Fibroblast of lung (primary cell): ENCODE results near the gene TIMP1. TPM values are rescaled to one million over a fixed set of nuclear protein-coding genes. Genes with fewer than 3 reads are reported as not detected.

Experiments
- DNase-seq, 2 donors: peaks; one replicate each; pipeline versions ENCODE4 v3.0.0 to v3.0.0-alpha.2; 2010; ENCODE audit warnings: low read depth in 2 of 2
- H2AFZ ChIP-seq: 2 replicates; pipeline ENCODE4 v1.5.1; 2012; ENCODE audit warnings: low read length, control low read depth, inconsistent platforms
- H3K27ac ChIP-seq: 2 replicates; pipeline ENCODE4 v1.5.1; 2011; ENCODE audit warnings: low read length, control low read depth; ENCODE audit not compliant: insufficient read depth
- H3K27me3 ChIP-seq: 2 replicates; pipeline ENCODE4 v1.5.1; 2011; ENCODE audit warnings: mild to moderate bottlenecking, low read length; ENCODE audit not compliant: control insufficient read depth, insufficient read depth
- H3K36me3 ChIP-seq: 2 replicates; pipeline ENCODE4 v1.5.1; 2011; ENCODE audit warnings: low read length; ENCODE audit not compliant: control insufficient read depth, insufficient read depth
- H3K4me1 ChIP-seq: 2 replicates; pipeline ENCODE4 v1.5.1; 2011; ENCODE audit warnings: low read length; ENCODE audit not compliant: control insufficient read depth, insufficient read depth; ENCODE audit errors: extremely low read depth
- H3K4me2 ChIP-seq: 2 replicates; pipeline ENCODE4 v1.5.1; 2011; ENCODE audit warnings: low read length, control low read depth; ENCODE audit not compliant: insufficient read depth; ENCODE audit errors: extremely low read depth
- H3K4me3 ChIP-seq, 4 experiments: fragments of 200-600 bp in 1 of 4; sonication (generic) in 1 of 4; replicated peaks in 1 of 4; 2 replicates each; pipeline ENCODE4 v1.5.1; 2011 to 2016; ENCODE audit warnings: low read length in 4 of 4, low read depth in 3 of 4, mild to moderate bottlenecking in 3 of 4, control low read depth in 2 of 4, inconsistent platforms in 1 of 4, mixed read lengths in 1 of 4; ENCODE audit not compliant: insufficient read depth in 1 of 4; ENCODE audit errors: control extremely low read depth in 1 of 4
- H3K79me2 ChIP-seq: 2 replicates; pipeline ENCODE4 v1.5.1; 2012; ENCODE audit warnings: mild to moderate bottlenecking, low read length, inconsistent platforms; ENCODE audit not compliant: control insufficient read depth, insufficient read depth
- H3K9ac ChIP-seq: 2 replicates; pipeline ENCODE4 v1.5.1; 2011; ENCODE audit warnings: mild to moderate bottlenecking, low read length, control low read depth; ENCODE audit not compliant: insufficient read depth
- H3K9me3 ChIP-seq: 2 replicates; pipeline ENCODE4 v1.5.1; 2012; ENCODE audit warnings: low read depth, low read length; ENCODE audit not compliant: control insufficient read depth, insufficient read depth
- H4K20me1 ChIP-seq: 2 replicates; pipeline ENCODE4 v1.5.1; 2011; ENCODE audit warnings: low read length; ENCODE audit not compliant: control insufficient read depth, insufficient read depth; ENCODE audit errors: extremely low read depth
- EZH2 ChIP-seq: IDR thresholded peaks from 2 replicates; pipeline ENCODE4 v1.5.1; 2012; ENCODE audit warnings: low read length, control low read depth, mild to moderate bottlenecking; ENCODE audit errors: missing control alignments
- polyA plus RNA-seq, 2 donors: library from polyadenylated mRNA; depleted of rRNA in 1 of 2; stranded (reverse) in 1 of 2; unstranded in 1 of 2; fragments of >200 nt; gene quantifications; 2 replicates each; pipeline ENCODE4 v1.2.1, GENCODE V29; 2011 to 2012; ENCODE audit warnings: missing spikeins in 1 of 2
- total RNA-seq: library from RNA; depleted of rRNA; stranded (reverse); fragments of >200 nt; gene quantifications from 2 replicates; pipeline ENCODE4 v1.2.1, GENCODE V29; 2014
- TF ChIP-seq, protein P1 (sequence below), 2 donors: IDR thresholded peaks in 1 of 2; conservative IDR thresholded peaks in 1 of 2; 1 replicate in 1 of 2; 2 replicates in 1 of 2; pipeline ENCODE4 v1.5.1; 2011 to 2012; ENCODE audit warnings: low read length in 2 of 2, control low read depth in 1 of 2, inconsistent platforms in 1 of 2, low read depth in 1 of 2, mild to moderate bottlenecking in 1 of 2

Gene TIMP1
- total and polyA plus RNA-seq, 2 donors (not counting 1 experiment from before 2014, with no cell fraction given): 845 to 1,117 TPM

DNA sequence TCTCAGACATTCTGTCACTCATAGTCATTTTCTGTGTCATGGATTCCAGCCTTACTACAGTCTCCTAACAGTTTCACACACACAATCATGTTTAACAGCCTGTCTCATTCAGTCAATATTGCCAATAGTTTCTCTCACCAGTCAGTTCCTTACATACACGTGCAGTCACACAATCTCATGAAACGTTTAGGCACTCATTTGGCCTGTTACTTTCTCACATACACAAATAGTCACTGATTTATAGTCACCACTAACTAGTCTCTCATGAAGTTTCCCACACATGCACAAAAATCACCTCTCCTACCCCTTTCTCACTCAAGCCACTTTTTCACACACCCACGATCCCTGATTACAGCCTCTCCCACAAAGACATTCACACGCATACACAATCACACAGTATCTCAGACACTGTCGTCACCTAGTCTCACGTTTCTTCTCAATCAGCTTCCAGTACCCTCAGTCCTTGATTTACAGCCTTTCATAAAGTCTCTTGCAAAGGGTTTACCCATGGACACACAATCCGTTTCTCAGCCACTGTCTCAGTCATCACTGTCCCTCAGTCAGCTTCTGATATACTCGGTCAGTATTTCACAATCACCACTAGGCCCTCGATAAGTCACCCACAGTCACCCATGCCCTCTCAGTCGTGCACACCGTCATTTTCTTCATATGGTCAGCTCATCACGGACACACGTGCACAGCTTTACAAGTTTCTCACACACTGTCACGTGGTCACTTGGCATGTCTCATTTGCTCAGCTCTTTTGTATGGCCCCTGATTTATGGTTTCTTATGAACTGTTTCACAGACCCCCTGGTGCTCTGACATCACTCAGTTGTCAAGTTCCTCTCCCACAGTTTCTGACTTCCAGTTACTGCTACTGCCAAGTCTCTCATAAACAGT lies 51.7 kb downstream of the TIMP1 start:
- Histone ChIP-seq H3K27me3 (no peaks in the 10 kb centered on the region), H3K36me3 (peaks cover 6% of the 10 kb centered on the region), H3K4me3 (no peak overlapping the region), H3K9me3 (no peaks in the 10 kb centered on the region), H3K9ac (no peak overlapping the region), H4K20me1 (no peaks in the 10 kb centered on the region), H2AFZ (no peak overlapping the region), H3K27ac (no peak overlapping the region), H3K4me2 (no peak overlapping the region), H3K79me2 (no peaks in the 10 kb centered on the region), H3K4me1 (no peaks in the 10 kb centered on the region)
- TF ChIP-seq EZH2: no peak
- TF ChIP-seq, protein P1, sequence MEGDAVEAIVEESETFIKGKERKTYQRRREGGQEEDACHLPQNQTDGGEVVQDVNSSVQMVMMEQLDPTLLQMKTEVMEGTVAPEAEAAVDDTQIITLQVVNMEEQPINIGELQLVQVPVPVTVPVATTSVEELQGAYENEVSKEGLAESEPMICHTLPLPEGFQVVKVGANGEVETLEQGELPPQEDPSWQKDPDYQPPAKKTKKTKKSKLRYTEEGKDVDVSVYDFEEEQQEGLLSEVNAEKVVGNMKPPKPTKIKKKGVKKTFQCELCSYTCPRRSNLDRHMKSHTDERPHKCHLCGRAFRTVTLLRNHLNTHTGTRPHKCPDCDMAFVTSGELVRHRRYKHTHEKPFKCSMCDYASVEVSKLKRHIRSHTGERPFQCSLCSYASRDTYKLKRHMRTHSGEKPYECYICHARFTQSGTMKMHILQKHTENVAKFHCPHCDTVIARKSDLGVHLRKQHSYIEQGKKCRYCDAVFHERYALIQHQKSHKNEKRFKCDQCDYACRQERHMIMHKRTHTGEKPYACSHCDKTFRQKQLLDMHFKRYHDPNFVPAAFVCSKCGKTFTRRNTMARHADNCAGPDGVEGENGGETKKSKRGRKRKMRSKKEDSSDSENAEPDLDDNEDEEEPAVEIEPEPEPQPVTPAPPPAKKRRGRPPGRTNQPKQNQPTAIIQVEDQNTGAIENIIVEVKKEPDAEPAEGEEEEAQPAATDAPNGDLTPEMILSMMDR (conservative IDR thresholded peaks at IDR 0.05 in 1 of 2, IDR thresholded peaks at IDR 0.05 in 1 of 2; ENCODE audit: low read depth in 1 of 2, low read length in 2 of 2): no peak
- DNase-seq: peak; percentile 7 to 40

GRCh38 chrX:47634871-47635575 lies 52.8 kb downstream of the TIMP1 start:
- H3K4me3 ChIP-seq: no peak overlapping the region
- H3K79me2 ChIP-seq: no peaks in the 10 kb centered on the region
- no peak overlapping the region for H3K27ac ChIP-seq
- no peaks in the 10 kb centered on the region for H3K9me3 ChIP-seq
- H3K4me2 ChIP-seq: no peak overlapping the region
- TF ChIP-seq, protein P1 (conservative IDR thresholded peaks at IDR 0.05 in 1 of 2, IDR thresholded peaks at IDR 0.05 in 1 of 2; ENCODE audit: low read depth in 1 of 2, low read length in 2 of 2): no peak
- H3K36me3 ChIP-seq: peaks cover 7% of the 10 kb centered on the region
- no peak for DNase-seq
- H3K27me3 ChIP-seq: no peaks in the 10 kb centered on the region
- H4K20me1 ChIP-seq: no peaks in the 10 kb centered on the region
- H2AFZ ChIP-seq: no peak overlapping the region
- H3K4me1 ChIP-seq: no peaks in the 10 kb centered on the region
- no peak overlapping the region for H3K9ac ChIP-seq

Other genes starting within 250 kb of the TIMP1 start
- gene ZNF157, start 211.9 kb upstream of the TIMP1 start, total RNA-seq: 0.17 and 0.26 TPM in 2 replicates
- 0.02 TPM in 1 of 2 replicates, not detected in the other for gene ZNF157, start 211.9 kb upstream of the TIMP1 start, polyA plus RNA-seq
- 5.3 and 5.4 TPM in 2 replicates for gene ZNF41, start 99.2 kb upstream of the TIMP1 start, total RNA-seq
- 5.2 and 6.6 TPM in 2 replicates for gene ZNF41, start 99.2 kb upstream of the TIMP1 start, polyA plus RNA-seq
- 10.3 and 14.4 TPM in 2 replicates for gene ARAF, start 21.2 kb upstream of the TIMP1 start, total RNA-seq
- gene ARAF, start 21.2 kb upstream of the TIMP1 start, polyA plus RNA-seq: 40.9 and 48.8 TPM in 2 replicates
- gene SYN1, start 37.4 kb downstream of the TIMP1 start, total RNA-seq: under 0.01 and 0.17 TPM in 2 replicates
- 0.56 and 1.4 TPM in 2 replicates for gene SYN1, start 37.4 kb downstream of the TIMP1 start, polyA plus RNA-seq
- gene CFP, start 47.5 kb downstream of the TIMP1 start, total RNA-seq: under 0.01 and 0.17 TPM in 2 replicates
- gene CFP, start 47.5 kb downstream of the TIMP1 start, polyA plus RNA-seq: 0.08 and 0.17 TPM in 2 replicates
- 13.9 and 14.4 TPM in 2 replicates for gene ELK1, start 68.1 kb downstream of the TIMP1 start, total RNA-seq
- 25.3 and 27.5 TPM in 2 replicates for gene ELK1, start 68.1 kb downstream of the TIMP1 start, polyA plus RNA-seq
- 111 and 143 TPM in 2 replicates for gene UXT, start 76.7 kb downstream of the TIMP1 start, total RNA-seq
- 114 and 141 TPM in 2 replicates for gene UXT, start 76.7 kb downstream of the TIMP1 start, polyA plus RNA-seq